Measurements from ENCODE around the gene PDIA4.

PDIA4 gene

DNA sequence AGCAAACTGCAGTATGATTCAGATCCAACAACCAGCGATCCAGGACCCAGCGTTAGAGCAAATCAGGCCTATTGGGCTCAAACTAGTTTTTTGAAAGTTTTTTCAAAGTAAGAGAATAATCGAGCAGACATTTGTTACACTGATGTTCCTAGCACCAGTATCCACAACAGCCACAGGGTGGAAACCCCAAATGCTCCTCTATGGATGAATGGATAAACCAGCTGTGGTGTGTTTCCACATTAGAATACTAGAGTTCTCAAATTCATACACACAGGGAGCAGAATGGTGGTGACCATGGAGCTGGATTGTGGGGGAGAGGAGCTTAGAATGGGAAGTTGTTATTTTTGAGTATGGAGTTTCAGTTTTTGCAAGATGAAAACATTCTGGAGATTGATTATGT, 60.7 kb downstream of the PDIA4 start:
- DNase-seq (ENCODE audit: low spot score): no peak

DNA sequence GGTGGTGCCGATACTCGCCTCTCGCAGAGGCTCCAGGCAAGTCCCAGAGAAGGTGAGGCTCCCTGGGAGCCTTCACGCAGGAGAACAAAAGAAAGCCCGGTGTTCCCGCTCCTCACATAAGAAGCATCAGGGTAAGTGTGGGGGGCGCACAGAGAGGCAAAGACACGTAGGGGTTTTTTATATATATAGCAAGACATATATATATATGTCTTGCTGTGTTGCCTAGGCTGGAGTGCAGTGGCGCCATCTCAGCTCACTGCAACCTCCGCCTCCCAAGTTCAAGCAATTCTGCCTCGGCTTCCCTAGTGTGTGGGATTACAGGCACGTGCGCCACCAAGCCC, 61.3 kb downstream of the PDIA4 start:
- no peak for DNase-seq (ENCODE audit: low spot score)

DNA sequence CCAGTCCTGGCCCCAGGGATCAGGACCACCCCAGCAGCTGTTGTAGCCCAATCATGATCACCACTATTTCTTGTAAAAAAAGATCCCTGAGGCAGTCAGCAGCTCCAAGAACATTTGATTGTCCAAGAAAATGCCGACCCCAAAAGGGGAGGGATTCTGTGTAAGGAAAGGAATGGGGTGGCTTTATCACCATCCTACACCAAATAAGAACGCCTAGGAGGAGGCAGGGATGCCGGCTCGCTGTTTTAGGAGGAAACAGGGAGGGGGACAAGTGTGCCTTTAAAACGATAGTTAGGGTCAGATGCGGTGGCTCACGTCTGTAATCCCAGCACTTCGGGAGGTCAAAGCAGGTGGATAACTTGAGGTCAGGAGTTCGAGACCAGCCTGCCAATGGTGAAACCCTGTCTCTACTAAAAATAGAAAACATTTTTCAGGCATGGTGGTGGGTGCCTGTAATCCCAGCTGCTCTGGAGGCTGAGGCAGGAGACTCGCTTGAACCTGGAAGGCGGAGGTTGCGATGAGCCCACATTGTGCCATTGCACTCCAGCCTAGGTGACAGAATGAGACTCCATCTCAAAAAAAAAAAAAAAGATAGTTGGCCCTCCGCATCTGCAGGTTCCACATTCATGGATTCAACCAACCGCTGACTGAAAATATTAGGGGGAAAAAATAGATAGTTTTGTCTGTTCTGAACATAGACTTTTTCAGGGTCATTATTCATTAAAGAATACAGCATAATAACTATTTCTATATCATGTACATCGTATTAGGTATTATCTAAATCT, 63.6 kb downstream of the PDIA4 start:
- no peak for DNase-seq (ENCODE audit: low spot score)

DNA sequence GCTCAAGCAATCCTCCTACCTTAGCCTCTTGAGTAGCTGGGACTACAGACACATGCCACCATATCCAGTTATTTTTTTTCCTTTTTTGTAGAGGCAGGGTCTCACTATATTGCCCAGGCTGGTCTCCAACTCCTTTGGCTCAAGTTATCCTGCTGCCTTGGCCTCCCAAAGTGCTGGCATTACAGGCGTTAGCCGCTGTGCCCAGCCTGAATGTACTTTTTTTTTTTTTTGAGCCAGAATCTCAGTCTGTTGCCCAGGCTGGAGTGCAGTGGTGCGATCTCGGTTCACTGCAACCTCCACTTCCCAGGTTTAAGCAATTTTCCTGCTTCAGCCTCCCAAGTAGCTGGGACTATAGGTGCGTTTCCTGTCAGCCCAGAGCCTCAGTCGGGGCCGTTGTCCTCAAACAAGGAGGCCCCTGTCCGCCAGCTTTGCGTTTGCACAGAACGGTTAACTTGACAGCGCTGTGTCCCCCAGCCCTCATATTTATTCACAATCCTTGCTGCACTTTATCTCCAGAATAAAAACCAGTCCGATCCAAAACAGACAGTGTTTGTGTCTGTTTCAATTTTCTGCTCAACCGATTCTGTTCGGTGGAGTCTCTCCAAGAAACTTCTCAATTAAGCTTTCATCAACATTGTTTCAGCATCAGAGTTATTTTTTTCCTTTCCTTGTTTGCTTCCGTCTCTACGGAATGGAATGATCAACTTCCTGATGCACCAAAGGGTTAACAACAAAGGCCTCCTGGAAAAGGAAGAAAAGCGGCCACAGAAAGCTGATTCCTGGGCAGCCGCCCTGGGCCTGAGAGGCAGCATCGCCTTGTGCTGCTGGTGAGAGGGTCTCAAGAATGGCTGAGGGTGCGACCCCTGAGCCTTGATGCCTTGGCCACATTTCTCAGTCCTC, 64.5 kb downstream of the PDIA4 start:
- no peak for DNase-seq (ENCODE audit: low spot score)

DNA sequence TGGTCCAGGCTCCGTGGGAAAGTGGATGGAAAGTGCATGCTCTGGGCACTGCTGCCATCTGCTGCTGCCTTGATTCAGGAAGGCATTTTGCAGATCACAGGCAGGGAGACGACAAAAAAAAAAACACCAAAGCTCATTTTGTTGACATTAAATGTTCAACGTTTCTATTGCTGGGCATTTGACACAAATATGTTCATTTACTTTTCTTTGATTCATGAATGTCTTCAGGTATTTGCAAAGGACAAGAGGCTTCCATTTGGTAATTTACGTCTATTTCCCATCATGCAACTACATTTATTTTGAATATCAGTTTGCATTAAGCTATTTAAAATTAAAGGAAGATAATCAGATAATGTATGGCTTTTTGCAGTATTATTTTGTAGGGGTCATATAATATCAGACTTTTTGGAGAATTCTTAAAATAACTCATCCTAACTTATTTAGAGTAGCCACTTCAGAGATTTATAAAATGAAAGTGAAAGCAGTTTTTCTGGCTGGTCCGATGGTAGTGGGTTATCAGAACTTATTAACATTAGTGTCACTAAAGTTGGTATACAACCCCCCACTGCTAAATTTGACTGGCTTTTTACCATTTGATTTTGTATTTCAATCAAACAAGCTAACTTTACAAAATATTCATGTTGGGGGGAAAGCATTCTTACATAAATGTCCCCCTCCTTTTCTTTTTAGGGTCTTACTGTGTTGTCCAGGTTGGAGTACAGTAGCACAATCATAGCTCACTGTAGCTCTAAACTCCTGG, 65.3 kb downstream of the PDIA4 start:
- peak; percentile 79 for DNase-seq (ENCODE audit: low spot score)

DNA sequence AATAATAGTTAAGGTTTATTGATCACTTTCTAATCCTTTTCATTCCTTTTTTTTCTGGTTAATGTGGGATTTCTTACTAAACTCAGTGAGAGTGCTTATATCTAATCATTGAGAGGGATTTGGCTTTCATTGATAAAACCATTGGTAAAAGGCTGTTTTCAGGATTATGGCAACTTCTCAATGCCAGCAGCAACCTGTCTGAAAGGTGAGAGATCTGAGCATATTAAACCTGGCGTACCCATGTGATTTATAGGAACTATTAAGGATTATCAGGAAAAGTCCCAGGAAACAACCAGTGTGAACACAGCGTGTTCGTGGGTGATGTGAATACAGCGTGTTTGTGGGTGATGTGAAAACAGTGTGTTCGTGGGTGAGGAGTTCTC, 65.9 kb downstream of the PDIA4 start:
- no peak for DNase-seq (ENCODE audit: low spot score)

DNA sequence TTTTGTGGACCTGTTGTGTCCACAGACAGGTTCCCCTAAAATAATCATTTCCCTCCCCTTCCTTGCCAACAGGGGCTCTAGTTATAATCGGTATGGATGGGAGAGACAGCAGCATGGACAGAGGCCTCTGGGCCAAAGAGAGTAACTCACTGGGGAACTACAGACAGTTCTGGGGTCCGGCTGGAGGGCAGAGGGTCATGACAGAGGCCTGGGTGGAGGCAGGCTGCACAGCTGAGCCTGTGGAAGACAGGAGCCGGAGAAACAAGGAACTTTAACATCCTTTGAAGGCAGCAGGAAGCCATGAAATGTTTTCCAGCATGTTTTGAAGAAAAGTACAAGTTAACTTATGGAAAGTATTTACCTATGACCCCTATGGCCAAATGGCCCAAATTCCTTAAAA, 68.6 kb downstream of the PDIA4 start:
- DNase-seq (ENCODE audit: low spot score): no peak

DNA sequence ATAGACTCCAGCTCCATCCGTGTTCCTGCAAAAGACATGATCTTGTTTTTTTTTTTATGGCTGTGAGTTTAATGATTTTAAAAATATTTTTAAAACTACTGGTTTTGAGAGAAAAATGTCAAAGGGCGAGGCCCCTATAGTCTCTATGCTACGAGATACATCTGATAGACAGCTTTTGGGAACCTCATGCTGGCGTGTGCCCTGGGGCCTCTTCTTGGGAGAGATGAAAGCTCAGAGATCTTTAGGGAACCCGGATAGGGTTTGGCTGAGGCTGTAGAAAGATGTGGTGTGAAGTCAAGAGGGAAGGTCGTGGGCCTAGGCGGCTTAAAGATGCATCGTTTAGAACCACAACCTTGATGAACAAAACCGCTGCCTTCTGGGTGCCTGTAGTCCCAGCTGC, 70.2 kb downstream of the PDIA4 start:
- DNase-seq (ENCODE audit: low spot score): no peak

DNA sequence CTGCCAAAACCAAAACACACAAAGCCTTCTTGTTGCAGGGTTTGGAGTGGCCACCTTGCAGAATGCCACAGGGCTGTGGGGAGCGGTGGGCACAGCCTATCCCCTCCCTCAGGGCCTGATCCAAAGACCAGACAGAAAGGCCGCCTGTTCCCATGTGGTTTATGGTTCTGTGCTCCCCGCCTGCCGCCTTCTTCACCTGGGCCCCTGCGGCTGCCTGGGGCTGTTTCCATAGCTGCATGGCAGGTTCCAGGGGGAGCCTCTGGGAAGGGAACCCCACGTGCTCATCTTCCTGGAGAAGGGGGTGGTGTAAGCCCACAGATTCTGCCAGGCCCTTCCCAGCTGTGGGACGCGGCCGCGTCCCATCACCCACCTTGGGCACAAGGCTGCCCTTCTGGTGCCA, 73.5 kb downstream of the PDIA4 start:
- no peak for DNase-seq (ENCODE audit: low spot score)

DNA sequence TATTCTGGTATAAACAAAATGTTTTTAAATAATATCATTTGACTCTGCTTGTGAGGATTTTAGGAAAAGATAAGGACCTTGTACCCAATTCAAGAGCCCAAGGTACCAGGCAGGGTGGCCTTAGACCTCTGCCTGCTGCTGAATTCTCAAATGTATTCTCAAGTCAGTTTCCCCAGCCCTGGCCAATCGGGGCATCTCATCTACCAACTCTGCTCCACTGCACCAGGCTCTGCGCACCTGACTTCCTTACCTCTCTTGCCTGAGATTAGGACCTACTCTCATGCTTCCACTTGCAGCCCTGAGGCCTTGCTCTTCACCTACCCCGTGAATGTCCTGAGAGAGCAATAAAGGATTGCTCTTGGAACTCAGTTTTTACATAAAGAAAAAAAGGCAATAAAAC, 74.6 kb downstream of the PDIA4 start:
- DNase-seq (ENCODE audit: low spot score): no peak

Measured in LoVo (cell line).